NCI-H187 (cell line): ENCODE data around the gene SLC40A1.

ENCODE experiments used
- DNase-seq, 2 experiments: peaks; one replicate each; lab custom pipeline; 2025; lab: John Stamatoyannopoulos, UW

Gene SLC40A1

GRCh38 chr2:189540551-189540950, 40.0 kb downstream of the SLC40A1 start:
- DNase-seq: no peak

GRCh38 chr2:189538402-189538801, 42.2 kb downstream of the SLC40A1 start:
- no peak for DNase-seq

- no peak for DNase-seq
Observed at GRCh38 chr2:189536830-189537229, 43.8 kb downstream of the SLC40A1 start.

GRCh38 chr2:189534854-189535832, 45.4 kb downstream of the SLC40A1 start:
- DNase-seq: no peak

GRCh38 chr2:189533288-189534035, 47.1 kb downstream of the SLC40A1 start:
- DNase-seq: no peak

GRCh38 chr2:189530965-189531637, 49.5 kb downstream of the SLC40A1 start:
- no peak for DNase-seq

- DNase-seq: no peak
Observed at GRCh38 chr2:189528617-189529016, 52.0 kb downstream of the SLC40A1 start.

- DNase-seq: no peak
Observed at GRCh38 chr2:189527812-189528592, 52.6 kb downstream of the SLC40A1 start.

GRCh38 chr2:189527041-189527750, 53.4 kb downstream of the SLC40A1 start:
- no peak for DNase-seq

- DNase-seq: no peak
Observed at GRCh38 chr2:189526241-189526640, 54.3 kb downstream of the SLC40A1 start.

- no peak for DNase-seq
Observed at GRCh38 chr2:189524746-189525145, 55.8 kb downstream of the SLC40A1 start.

- no peak for DNase-seq
Observed at GRCh38 chr2:189522435-189523151, 58.0 kb downstream of the SLC40A1 start.

GRCh38 chr2:189521699-189522434, 58.7 kb downstream of the SLC40A1 start:
- DNase-seq: no peak

GRCh38 chr2:189519631-189520387, 60.8 kb downstream of the SLC40A1 start:
- DNase-seq: no peak

GRCh38 chr2:189517847-189518535, 62.6 kb downstream of the SLC40A1 start:
- DNase-seq: no peak

GRCh38 chr2:189516546-189516945, 64.0 kb downstream of the SLC40A1 start:
- DNase-seq: no peak

GRCh38 chr2:189515264-189515663, 65.3 kb downstream of the SLC40A1 start:
- no peak for DNase-seq

- no peak for DNase-seq
Observed at GRCh38 chr2:189514104-189514503, 66.5 kb downstream of the SLC40A1 start.
